HG02623 (cell line): ENCODE data around the gene TTC6.

Source experiments
- ATAC-seq: cut with Tn5 transposase; IDR thresholded peaks from one replicate; pipeline ENCODE4 v1.9.1; 2021; ENCODE audit warnings: moderate library complexity; ENCODE audit not compliant: unreplicated experiment

Gene TTC6

DNA sequence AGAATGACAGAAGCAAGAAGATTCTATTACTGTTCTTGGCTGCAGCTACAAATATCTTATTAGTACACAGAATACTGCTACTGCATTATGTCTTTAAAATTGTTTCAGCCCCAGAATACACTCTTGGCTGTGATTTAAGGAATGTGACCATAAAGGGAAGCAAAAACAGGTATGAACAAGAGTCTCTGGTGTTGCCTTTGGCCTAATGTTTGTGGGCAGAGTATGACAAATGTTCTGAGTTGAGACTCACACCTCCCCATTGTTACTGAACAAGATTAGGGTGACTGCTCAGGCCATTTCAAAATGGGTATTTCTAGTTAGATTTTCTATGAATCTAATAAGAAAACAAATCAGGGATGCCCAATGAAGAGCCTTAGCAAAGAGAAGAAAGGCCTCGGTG, 28.5 kb downstream of the TTC6 start:
- ATAC-seq = no peak

DNA sequence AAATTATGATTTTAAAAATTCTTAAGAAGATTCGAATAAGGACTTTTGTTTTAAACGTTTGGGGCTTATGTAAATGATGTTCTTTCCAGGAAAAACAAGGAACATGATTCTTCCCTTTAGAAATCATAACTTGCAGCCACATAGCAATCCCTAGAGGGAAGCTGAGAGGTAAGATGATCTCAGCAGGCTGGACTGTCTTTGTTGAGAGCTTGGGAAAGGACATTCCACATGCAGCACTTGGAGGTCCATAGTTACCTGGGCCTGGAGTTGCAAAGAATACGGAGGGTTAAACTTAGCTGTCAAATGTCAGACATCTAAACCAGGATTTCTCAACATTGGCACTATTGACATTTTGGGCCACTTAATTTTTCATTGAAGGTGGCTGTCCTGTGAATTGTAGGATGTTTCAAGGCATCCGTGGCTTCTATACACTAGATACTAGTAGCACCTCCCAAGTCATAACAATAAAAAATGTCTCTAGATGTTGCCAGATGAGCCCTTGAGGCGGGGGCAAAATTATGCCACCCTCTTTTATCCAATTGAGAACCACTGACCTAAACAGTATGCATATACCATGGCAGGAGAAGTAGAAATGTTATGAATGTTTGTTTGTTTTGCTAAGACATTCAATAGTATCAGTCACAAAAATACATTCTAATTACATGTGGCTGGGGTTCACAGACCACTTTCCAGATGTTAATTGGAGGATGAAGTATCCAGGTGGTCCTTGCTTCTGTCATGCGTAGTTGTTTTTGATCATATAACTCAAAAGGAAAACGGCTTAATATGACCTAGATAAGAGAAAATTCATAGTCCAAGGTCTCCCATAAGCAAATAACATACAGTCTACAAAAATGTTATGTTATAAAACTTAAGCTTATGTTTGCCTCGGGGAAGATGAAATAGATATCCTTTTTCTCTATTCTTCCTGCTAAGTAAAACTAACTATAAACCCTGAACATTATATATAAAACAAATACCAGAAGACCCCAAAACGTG, 30.5 kb downstream of the TTC6 start:
- no peak for ATAC-seq

- ATAC-seq = no peak
These were observed 41.9 kb downstream of the TTC6 start for GRCh38 chr14:37637341-37637740.

DNA sequence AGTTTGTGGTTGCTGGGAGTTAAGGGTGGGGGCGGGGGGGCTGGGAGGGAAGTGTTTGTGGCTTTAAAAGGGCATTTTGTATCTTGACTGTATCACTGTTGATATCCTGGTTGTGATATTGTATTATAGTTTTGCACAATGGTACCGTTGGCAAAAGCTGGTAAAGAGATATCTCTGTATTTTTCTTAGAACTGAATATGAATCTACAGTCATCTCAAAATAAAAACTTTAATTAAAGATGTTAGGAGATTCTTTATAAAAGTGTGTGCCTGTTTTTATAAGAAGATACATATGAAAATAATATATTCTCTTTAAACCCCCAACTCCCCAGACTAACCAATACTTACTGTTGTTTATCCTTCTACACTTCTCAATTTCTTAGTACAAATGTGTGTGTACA, 43.2 kb downstream of the TTC6 start:
- ATAC-seq = no peak

- no peak for ATAC-seq
These were observed 45.7 kb downstream of the TTC6 start for GRCh38 chr14:37641117-37641516.

DNA sequence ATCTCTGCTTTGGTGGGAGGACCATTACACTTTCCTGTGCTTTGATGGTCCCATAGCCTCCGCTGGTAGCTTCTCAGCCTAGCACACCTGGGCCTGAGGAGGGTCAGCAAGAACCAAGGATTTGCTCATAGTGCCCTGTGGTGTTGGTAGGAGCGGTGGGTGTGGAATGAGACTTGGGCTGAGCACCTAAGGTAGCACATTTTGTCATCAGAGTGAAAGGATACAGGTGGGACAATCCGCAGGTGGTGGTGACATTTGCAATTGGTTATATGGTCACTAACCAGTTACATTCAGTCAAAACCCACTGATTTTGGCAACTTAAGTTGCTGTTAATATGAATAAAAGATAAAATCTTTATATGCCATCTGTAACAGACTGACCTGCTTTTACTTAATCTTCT, 46.7 kb downstream of the TTC6 start:
- ATAC-seq = no peak

GRCh38 chr14:37643701-37644100, 48.3 kb downstream of the TTC6 start:
- no peak for ATAC-seq
